ENCODE measurements around the gene DHRS7. TPM values are rescaled to one million over a fixed set of nuclear protein-coding genes. Genes with fewer than 3 reads are reported as not detected.

DHRS7 gene
- total and polyA plus RNA-seq, 2 experiments from 2014 or later: 39.3 to 39.4 TPM

DNA sequence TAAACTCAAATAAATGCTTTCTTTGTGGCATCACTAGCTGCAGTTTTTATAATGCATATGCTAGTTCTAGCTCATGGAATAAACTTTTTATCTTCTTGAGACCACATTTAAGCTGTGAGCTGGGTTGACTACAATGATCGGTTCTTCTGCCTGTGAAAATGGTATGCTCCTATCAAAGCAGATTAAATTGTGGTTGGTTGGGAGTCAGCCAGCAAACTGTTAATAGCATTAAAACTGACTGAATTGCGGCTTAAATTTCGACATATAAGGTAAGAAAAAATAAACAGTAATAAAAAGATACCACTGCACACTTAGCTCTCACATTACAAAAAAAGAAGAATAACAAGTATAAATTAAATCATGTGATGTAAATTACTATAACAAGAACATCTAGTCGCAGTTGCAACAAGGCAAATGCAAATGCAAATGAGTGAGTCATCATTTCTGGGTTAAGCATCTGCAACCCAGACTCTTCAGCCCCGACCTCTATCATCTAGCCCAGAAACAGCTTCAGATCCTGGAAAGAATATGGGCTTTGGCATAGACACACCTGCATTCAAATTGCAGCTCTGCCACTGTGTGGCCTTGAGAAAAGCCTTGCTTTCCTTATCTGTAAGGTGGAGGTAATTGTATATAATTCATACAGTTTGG is 19.8 kb upstream of the DHRS7 start (continued):
- TF ChIP-seq ZNF462 (CRISPR knock-in tag; IDR thresholded peaks at IDR 0.05): no peak
- no peak for TF ChIP-seq ZNF114 (CRISPR knock-in tag; IDR thresholded peaks at IDR 0.05)
- TF ChIP-seq NANOG (IDR thresholded peaks at IDR 0.05; ENCODE audit: borderline replicate concordance): no peak
- TF ChIP-seq ZNF331 (CRISPR knock-in tag; IDR thresholded peaks at IDR 0.05; ENCODE audit: low read depth): no peak

GRCh38 chr14:60184146-60184904 is 19.1 kb upstream of the DHRS7 start:
- H3K27ac Mint-ChIP-seq: no peak overlapping the region
- ATAC-seq (no peak; the same call in 2 of the 3 replicates), DNase-seq (ENCODE audit: low spot score) (peak; percentile 84)
- no peak overlapping the region for H3K27ac ChIP-seq (ENCODE audit: low read depth)
- H3K9me2 ChIP-seq (ENCODE audit: insufficient read depth): no peaks in the 10 kb centered on the region
- H3F3A ChIP-seq (replicated peaks; ENCODE audit: low read depth): no peaks in the 10 kb centered on the region
- no peaks in the 10 kb centered on the region for H3K27me3 ChIP-seq (ENCODE audit: insufficient read depth)
- TF ChIP-seq ZNF114 (CRISPR knock-in tag; IDR thresholded peaks at IDR 0.05): no peak
- no peak for TF ChIP-seq REST (IDR thresholded peaks at IDR 0.05; ENCODE audit: unreplicated experiment)
- TF ChIP-seq STAT1 (IDR thresholded peaks at IDR 0.05; ENCODE audit: unreplicated experiment): no peak
- TF ChIP-seq, protein P1, sequence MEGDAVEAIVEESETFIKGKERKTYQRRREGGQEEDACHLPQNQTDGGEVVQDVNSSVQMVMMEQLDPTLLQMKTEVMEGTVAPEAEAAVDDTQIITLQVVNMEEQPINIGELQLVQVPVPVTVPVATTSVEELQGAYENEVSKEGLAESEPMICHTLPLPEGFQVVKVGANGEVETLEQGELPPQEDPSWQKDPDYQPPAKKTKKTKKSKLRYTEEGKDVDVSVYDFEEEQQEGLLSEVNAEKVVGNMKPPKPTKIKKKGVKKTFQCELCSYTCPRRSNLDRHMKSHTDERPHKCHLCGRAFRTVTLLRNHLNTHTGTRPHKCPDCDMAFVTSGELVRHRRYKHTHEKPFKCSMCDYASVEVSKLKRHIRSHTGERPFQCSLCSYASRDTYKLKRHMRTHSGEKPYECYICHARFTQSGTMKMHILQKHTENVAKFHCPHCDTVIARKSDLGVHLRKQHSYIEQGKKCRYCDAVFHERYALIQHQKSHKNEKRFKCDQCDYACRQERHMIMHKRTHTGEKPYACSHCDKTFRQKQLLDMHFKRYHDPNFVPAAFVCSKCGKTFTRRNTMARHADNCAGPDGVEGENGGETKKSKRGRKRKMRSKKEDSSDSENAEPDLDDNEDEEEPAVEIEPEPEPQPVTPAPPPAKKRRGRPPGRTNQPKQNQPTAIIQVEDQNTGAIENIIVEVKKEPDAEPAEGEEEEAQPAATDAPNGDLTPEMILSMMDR (conservative IDR thresholded peaks at IDR 0.05; ENCODE audit: low read depth in 2 of 2): peak; percentile 70 to 98
- TF ChIP-seq ETS1 (IDR thresholded peaks at IDR 0.05): no peak
- no peak overlapping the region for H2AFZ ChIP-seq
- no peak overlapping the region for H3K4me2 ChIP-seq
- H3K36me3 Mint-ChIP-seq (ENCODE audit: low read depth): no peaks in the 10 kb centered on the region
- no peaks in the 10 kb centered on the region for H3K79me2 ChIP-seq (replicated peaks; ENCODE audit: insufficient read depth)
- no peaks in the 10 kb centered on the region for H3K27me3 Mint-ChIP-seq (ENCODE audit: insufficient read depth, low read depth, poor library complexity)
- H4K20me1 ChIP-seq (replicated peaks; ENCODE audit: insufficient read depth): no peaks in the 10 kb centered on the region
- peaks cover 10% of the 10 kb centered on the region for H3K4me1 Mint-ChIP-seq
- H3K4me3 ChIP-seq: no peak overlapping the region
- no peaks in the 10 kb centered on the region for H3K4me1 ChIP-seq (ENCODE audit: insufficient read depth)
- H3K9me3 Mint-ChIP-seq: no peaks in the 10 kb centered on the region
- H3K4me3 Mint-ChIP-seq: no peak overlapping the region
- H3K36me3 ChIP-seq (ENCODE audit: insufficient read depth): no peaks in the 10 kb centered on the region
